NCI-H1436 (cell line): Measurements from ENCODE around the gene SRRM2.
A peak's percentile ranks its signal among the peaks of the same experiment; 100 is the strongest.

Experiments used
- DNase-seq: peaks from one replicate; lab custom pipeline; 2025; lab: John Stamatoyannopoulos, UW

Gene SRRM2

GRCh38 chr16:2752035-2752849 lies at the start of gene SRRM2:
TSS of gene SRRM2 (plus strand) at chr16:2752638. CDS start at chr16:2756365, 3,727 bp downstream.
- DNase-seq = peak; percentile 92

DNA sequence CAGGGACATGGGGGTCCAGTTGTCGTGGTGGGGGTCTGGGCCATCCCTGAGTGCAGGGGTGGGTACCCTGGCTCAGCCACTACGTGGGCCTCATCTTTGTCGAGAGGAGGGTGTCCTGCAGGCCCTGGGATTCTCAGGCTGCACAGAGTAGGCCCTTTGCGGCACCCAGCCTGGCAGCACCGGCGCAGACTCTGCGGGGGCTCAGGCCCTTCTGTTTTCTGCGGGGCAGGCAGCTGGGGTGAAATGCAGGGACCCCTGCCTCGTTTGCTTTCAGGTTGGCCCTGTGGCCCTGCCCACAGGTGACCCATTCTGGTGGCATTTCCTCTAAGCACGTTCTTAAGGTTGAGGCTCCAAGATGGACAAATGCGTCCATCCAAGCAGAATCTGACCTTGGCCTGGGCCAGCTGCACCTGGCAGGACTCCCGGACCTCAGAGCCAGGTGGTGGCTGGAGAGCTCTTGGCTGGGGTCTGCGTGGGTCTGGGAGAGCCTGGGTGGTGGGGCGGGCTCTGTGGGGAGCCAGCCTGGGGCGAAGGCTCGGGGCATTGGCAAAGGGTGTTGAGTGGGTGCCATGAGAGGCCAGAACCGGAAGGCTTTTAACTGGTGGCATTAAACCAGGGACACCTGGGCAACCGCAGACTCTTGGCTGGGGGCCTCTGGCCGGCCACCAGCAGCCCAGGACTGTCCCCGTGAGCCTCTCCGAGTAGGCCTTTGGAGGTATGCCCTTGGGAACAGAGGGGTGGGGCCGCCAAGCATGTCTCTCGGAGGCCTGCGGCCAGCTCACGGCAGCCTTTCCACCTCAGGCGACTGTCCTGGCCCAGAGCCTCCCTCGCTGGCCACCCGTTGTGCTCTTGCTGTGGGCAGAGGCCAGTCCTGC lies 49.3 kb upstream of the SRRM2 start:
- DNase-seq = no peak

GRCh38 chr16:2704166-2704982 lies 48.1 kb upstream of the SRRM2 start:
- no peak for DNase-seq

DNA sequence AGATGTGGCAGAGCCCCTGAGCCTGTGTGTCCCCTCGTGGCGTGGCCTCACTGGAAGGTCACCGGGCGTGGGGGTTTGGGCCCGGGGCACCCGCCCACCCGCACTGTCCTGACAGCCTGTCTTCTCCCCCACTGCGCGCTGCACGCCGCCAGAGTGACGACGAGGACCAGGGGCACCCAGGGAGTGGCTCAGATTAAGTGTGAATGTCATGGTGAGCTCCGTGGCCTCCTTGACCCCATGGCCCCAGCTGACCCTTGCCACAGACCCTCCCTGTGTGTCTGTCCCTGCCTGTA lies 47.5 kb upstream of the SRRM2 start:
- no peak for DNase-seq

DNA sequence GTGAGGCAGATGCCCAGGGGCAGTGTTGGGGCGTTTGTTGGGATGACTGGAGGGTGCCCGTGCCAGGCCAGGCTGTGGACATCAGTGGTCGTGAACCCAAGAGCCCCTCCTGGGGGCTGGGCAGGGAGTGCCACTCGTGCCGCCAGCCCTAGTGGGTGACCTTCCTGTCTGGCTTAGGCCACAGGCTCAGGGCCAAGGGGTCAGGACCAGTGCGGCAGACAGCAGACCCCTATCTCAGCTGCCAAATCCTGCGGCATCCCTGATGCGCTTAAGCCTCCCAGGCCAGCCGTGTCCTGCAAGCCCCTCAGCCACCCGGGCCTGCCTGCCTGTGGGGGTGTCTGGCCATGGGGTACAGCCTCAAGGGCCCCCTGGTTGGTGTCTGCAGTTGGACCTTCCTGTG lies 47.1 kb upstream of the SRRM2 start:
- no peak for DNase-seq

DNA sequence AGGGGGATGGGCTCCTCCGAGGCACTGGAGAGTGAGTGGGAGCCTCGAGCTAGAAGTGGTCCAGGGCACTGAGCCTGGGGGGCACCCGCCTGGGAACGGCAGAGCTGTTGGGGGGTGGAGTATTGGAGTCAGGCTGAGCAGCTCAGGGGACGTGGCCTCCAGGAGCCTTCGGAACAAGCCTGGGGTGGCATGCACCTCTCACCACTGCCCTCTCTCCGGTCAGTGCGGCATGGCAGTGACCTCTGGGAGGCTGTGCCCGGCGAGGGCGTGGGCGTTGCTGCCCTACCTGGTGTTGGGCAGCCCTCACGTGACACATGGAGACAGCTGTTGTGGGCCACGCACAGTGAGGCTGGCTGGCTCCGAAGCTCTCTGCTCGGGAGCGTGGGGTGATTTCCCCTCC lies 46.4 kb upstream of the SRRM2 start:
- DNase-seq = no peak

DNA sequence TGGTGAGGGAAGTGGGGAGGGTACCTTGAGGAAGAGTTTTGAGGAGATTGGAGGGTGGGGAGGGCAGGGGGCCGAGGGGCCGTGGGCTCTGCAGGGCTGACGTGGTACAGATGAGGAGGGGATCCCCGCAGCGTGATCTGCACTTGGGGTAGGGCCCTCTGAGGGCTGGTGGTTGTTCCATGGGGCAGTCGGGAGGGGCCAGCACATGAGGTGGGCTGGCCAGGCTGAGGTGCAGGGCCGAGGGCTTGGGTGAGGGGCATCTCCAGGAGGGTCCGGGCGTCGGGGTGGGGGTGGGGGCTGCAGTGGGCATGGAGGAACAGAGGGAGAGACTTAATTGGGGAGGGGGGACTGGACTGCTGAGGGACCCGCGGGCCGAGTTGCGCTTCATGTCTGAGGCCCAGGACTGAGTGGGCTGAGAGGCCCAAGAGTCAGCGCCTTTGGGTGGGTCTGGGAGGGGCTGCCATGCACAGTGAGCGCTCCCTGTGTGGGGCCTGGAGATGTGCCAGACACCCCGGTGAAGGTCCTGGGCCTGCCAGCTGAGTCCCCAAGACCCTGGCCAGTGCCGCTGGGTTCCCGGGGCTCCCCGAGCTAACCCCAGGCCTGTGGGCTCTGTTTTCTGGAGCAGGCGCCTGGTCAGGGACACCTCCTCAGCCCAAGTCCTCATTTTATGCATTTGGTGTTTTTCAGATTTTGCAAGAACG lies 45.7 kb upstream of the SRRM2 start:
- no peak for DNase-seq

GRCh38 chr16:2707368-2708289 lies 44.8 kb upstream of the SRRM2 start:
- no peak for DNase-seq

DNA sequence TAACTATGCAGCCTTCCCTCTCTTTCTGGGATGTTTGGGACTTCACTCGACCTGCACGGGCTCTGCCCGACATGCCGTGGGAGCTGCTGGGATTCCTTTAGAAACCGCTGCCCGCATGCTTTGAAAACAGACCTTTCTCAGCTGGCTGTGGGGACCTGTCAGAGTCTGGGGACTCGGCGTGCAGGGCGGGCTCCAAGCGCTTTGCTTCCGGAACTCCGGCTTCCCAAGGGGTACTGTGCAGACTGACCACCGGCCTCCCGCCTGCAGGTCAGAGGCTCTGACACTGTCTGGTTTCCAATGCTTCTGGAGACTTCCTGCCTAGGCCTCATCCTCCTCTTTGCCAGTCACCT lies 44.2 kb upstream of the SRRM2 start:
- no peak for DNase-seq

GRCh38 chr16:2708955-2709587 lies 43.4 kb upstream of the SRRM2 start:
- DNase-seq = no peak

GRCh38 chr16:2709588-2709984 lies 42.9 kb upstream of the SRRM2 start:
- DNase-seq = no peak

GRCh38 chr16:2710021-2710710 lies 42.3 kb upstream of the SRRM2 start:
- DNase-seq = no peak

DNA sequence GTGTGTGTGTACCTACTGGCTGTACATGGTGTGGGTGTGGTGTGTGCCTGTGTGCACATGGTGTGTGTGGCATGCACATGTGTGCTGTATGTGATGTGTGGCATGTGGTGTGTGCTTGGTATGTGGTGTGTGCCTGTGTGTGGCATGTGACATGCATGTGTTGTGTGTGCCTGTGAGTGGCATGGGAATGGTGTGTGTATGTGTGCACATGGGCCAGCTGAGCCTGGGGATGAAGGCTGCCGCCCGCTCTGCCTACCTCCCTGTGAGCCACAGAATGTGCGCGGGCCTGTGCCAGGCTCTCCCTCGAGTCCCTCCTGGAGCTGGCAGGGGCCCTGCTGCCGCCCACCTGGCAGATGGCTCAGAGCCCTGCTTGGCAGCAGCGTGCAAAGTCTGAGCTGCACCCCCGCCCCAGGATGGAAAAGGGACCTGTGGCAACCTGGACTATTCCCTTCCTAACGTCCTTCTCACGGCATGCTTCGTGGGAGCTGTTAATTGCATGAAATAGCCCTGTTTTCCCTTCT lies 41.7 kb upstream of the SRRM2 start:
- no peak for DNase-seq

- DNase-seq = no peak
Observed at GRCh38 chr16:2711370-2712062, 40.9 kb upstream of the SRRM2 start.

GRCh38 chr16:2712063-2712441 lies 40.4 kb upstream of the SRRM2 start:
- DNase-seq = no peak

- DNase-seq = no peak
Observed at GRCh38 chr16:2712546-2712945, 39.9 kb upstream of the SRRM2 start.

DNA sequence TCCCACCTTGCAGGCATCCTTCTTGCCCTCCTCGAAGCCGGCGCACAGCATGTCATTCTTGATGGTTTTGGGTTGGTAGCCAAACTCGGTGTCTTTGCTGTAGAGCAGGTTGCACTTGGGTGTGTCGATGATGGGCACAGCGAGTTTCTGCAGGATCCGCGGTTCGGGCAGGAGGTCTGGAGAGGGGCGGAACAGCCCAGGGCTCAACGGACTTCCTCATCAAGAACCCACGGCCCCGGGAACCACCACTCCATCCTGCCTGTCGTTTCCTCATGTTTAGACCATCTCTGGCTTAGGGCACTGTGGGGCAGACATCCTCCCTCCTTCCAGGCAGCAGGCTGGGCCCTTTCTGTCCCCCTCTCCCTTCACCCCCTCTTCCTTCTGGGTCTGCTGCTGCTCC lies 38.9 kb upstream of the SRRM2 start:
- no peak for DNase-seq

DNA sequence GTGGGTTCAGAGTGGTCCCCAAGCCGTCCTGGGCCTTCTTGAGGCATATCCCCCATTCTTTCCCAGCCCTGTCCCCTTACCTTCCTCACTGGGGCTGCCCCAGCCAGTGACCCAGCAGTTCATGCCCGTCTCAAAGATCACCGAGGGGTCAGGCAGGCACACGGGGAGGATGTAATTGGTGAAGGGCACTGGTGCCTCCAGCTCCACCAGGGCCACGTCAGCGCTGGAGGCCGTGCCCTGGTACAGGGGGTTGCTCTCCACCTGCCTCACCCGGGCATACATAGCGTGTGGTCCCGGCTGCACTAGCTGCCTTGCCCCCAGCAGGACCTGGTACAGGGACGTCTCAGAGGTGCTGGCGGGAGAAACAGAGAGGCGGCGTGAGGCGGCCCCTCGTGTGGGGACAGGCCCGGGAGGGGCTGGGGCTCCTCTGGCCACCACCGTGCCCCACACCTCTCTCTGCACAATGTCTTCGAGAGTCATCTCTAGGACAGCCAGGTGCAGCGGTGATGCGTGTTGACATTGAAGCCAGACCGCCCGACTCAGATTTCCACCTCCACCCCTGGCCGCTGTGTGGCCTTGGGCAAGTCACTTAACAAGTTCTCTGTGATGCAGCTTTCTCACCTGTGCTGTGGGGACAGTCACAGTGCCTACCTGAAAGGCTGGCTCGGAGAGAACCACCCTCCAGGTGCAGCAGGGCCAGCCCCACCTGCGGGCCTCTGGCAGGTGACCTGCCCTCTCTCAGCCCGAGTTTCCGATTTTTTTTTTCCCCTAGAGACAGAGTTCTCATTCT lies 38.3 kb upstream of the SRRM2 start:
- DNase-seq = no peak
